GM12873 (cell line): ENCODE results near the gene ENOX1.

Source experiments
- TF ChIP-seq, protein P1 (sequence below): IDR thresholded peaks from 2 replicates; pipeline ENCODE4 v1.5.1; 2012; ENCODE audit warnings: low read depth, mild to moderate bottlenecking, moderate library complexity, low read length, control low read depth; ENCODE audit not compliant: insufficient read depth; ENCODE audit errors: missing control alignments

Gene ENOX1

GRCh38 chr13:43776006-43776405 lies 10.8 kb downstream of the ENOX1 start:
- TF ChIP-seq, protein P1, sequence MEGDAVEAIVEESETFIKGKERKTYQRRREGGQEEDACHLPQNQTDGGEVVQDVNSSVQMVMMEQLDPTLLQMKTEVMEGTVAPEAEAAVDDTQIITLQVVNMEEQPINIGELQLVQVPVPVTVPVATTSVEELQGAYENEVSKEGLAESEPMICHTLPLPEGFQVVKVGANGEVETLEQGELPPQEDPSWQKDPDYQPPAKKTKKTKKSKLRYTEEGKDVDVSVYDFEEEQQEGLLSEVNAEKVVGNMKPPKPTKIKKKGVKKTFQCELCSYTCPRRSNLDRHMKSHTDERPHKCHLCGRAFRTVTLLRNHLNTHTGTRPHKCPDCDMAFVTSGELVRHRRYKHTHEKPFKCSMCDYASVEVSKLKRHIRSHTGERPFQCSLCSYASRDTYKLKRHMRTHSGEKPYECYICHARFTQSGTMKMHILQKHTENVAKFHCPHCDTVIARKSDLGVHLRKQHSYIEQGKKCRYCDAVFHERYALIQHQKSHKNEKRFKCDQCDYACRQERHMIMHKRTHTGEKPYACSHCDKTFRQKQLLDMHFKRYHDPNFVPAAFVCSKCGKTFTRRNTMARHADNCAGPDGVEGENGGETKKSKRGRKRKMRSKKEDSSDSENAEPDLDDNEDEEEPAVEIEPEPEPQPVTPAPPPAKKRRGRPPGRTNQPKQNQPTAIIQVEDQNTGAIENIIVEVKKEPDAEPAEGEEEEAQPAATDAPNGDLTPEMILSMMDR, result no peak

- TF ChIP-seq, protein P1, result no peak
Observed at GRCh38 chr13:43773602-43774001, 13.2 kb downstream of the ENOX1 start.

- TF ChIP-seq, protein P1, result no peak
Observed at GRCh38 chr13:43770871-43771270, 15.9 kb downstream of the ENOX1 start.

DNA sequence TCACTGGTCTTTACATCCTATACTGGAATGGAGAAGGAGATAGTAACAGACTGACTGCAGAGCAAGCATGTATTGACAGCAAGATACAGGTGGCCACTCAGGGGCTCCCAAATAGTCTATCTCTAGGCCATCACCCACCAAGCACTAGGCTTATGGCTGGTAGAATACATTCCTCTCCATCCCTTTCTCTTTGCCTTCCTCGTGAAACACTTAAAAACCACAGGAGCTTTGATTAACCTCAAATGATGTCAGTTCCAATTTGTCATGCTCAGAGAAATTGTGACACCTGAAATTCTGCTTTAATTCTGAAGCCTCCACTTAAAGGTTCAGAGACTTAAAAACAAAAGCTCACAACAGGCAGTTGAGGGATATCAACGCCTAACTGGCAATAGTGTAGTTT lies 17.2 kb downstream of the ENOX1 start:
- TF ChIP-seq, protein P1, result no peak

- TF ChIP-seq, protein P1, result no peak
Observed at GRCh38 chr13:43767341-43767931, 19.3 kb downstream of the ENOX1 start.

DNA sequence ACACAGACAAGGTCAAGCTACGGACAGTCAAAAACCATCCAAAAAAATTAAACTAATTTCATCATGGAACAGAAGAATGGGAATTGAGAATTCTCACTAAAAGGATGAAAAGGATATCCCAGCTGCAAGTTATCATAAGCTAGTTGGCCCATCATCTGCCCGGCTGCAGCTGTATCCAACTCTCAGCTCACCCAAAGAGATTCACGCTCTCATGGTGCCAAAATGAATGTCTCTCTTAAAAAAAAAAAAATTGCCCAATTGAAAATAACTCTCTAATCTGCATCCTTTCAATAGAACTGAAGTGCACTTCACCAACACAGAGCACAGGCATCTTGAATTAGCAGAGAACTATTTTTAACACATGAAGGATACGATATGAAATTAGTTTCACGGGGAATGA lies 20.0 kb downstream of the ENOX1 start:
- TF ChIP-seq, protein P1, result no peak

GRCh38 chr13:43764349-43764748 lies 22.4 kb downstream of the ENOX1 start:
- TF ChIP-seq, protein P1, result no peak
